GM21619 (cell line): ENCODE data around the gene EEFSEC.
"Not testable (repeated sequence)": the region's sequence is repeated elsewhere in the genome, so short reads cannot be mapped to it uniquely, and the experiment has no call there.

Experiments used
- ATAC-seq: cut with Tn5 transposase; IDR thresholded peaks from one replicate; pipeline ENCODE4 v1.9.1; 2021; ENCODE audit not compliant: unreplicated experiment

EEFSEC gene

DNA sequence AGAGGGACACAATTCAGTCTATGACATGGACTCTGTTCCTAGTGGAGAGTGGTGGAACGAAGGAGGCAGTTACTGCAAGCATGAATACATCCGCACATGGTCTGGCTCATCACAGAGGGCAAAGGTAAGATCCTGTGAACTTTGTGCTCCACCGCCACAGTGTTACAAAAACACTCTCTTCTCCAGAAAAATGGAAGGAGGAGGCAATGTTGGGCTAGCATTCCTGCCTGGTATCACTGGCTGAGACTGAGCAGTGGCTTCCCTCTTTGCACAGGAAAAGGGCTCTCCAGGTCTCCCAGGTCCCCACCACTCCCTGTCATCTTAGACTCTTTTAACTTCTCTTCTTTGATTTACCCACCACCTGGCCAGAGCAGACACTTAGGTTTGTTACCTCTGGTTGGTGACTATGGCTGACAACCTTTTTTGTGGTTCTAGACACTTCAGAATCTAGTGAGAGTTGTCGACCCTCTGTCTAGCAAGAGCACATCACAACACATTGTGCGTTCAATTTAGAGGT is 1.5 kb upstream of the EEFSEC start:
- no peak for ATAC-seq

DNA sequence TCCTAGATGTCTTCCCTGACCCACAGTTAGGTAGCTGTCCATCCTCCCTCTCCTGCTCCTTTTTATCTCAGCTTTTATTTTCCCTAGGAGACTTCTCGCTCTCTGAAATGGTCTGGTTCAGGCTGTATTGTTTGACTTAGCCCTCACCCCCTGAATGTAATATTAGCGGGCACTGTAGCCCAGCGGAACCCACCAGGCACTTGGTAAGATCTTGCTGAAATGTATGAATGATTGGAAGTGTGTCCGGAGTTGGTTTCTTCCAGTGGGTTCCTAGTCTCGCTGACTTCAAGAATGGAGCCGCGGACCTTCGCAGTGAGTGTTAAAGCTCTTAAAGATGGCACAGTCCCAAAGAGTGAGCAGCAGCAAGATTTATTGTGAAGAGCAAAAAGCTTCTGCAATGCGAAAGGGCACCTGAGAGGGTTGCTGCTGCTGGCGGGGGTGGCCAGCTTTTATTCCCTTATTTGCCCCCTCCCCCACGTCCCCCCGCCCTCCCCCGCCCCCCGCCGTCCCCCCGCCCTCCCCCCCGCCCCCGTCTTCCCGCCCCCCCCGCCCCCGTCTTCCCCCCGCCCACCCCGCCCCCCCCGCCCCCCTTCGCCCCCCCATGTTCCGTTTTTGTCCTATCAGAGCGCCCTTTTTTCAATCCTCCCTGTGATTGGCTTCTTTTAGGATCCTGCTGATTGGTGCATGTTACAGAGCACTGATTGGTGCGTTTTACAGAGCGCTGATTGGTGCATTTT is 694 bp upstream of the EEFSEC start:
- no peak for ATAC-seq

DNA sequence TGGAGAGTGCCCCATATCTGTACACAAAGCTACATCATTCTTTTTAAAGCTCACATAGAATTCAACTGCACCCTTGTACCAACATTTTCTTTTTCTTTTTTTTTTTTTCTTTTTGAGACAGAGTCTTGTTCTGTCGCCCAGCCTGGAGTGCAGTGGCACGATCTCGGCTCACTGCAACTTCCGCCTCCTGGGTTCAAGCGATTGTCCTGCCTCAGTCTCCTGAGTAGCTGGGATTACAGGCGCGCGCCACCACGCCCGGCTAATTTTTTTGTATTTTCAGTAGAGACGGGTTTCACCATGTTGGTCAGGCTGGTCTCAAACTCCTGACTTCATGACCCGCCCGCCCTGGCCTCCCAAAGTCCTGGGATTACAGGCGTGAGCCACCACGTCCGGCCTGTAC is 1.1 kb downstream of the EEFSEC start:
- not testable (repeated sequence) for ATAC-seq

DNA sequence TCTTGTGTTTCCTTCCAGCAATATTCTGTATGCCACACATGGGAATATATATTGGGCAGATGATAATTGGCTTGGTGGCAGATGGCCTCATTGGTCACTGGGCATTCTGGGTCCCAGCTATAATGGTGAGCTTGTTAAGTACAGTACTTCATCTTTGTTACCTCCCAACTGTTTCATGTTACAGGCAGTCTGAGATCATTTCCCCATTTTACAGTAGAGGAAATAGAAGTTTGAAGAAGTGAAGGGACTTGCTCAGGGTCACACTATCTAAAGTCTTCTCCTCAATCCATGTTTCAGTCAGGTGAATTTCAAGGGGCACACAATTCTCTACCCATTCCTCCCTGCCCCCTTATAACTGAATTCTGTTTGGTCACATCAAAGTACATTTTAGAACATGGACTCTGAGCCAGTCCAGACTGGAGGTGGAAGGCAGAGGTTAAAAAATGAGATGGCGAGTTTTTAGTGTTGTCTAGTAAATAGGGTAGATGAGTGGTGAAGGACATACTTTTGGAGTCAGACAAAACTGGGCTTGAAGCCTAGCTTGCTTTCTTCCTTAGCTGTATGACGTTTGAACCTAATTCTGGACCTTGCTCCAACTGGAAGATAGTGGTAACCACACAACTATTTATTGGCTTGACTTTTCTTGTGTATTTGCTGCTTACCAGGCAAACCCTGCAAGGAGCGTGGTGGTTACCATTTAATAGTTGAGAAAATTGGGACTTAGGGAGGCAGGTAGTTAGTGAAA is 2.5 kb downstream of the EEFSEC start:
- ATAC-seq: no peak

DNA sequence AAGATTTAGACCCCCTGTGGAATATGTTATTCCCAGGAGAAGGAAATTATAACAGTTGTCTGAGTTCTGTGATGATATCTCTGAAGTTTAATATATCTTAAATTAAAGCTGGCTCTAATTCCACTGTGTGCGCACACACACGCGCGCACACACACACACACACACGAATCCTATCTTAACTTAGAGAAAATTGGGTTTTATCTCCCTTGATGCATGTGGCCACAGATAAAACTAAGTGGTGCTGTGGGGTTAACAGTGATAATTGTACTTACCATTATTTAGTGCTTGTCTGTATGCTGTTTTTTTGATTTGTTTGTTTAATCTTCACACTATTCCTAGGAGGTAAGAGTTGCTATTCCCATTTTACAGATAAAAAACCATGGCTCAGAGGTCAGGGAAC is 7.4 kb downstream of the EEFSEC start:
- ATAC-seq: no peak

DNA sequence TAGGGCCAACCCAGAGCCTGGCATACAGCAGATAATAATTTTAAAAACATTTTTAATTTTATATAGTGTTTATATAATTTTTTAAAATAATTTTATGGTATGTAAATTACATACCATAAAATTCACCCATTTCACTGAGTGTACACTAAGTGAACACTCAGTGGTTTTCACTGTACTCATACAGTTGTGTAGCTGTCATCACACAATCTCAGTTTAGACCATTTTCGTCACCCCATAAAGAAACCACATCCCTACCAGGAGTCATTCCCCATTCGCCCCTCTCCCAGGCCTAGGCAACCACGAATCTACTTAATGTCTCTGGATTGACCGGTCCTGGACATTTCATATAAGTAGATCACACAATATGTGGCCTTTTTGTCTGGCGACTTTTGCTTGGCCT is 10.2 kb downstream of the EEFSEC start:
- no peak for ATAC-seq

DNA sequence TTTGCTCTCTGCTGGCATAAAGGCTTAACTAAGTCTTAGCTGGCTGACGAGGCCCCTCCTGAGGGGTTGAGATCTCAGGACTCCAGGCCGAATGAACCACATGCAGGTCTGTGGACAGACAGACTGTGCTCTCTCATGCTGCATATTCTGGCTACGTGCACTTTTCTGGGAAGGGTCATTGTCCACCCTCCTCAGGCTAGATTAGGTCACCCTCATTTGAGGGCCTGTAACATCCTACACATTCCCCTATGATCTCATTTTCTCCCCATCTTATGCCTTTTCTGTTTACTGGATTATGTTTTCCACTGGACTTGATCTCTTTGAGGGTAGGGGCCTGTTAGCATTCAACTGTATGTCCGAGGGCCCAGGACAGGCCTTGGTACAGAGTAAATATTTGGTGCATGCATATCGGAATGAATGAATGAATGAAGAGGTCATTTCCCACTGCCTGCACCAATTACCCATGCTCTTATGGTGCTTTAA is 13.7 kb downstream of the EEFSEC start:
- ATAC-seq: no peak

DNA sequence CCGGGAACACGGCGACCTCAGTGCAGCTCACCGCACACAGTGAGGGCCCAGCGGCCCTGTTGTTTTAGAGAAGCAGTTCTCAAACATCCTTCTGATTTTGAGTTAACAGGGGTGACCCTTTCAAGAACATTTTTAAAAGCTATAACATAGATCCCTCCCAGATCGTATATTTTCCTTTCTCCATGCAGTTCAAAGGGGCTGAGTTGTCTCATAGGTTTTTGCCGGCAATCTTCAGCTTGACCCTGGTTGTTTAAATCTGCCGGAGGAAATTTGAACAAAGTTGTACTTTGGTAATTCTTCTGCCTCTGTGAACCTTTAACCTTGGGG is 14.3 kb downstream of the EEFSEC start:
- no peak for ATAC-seq

DNA sequence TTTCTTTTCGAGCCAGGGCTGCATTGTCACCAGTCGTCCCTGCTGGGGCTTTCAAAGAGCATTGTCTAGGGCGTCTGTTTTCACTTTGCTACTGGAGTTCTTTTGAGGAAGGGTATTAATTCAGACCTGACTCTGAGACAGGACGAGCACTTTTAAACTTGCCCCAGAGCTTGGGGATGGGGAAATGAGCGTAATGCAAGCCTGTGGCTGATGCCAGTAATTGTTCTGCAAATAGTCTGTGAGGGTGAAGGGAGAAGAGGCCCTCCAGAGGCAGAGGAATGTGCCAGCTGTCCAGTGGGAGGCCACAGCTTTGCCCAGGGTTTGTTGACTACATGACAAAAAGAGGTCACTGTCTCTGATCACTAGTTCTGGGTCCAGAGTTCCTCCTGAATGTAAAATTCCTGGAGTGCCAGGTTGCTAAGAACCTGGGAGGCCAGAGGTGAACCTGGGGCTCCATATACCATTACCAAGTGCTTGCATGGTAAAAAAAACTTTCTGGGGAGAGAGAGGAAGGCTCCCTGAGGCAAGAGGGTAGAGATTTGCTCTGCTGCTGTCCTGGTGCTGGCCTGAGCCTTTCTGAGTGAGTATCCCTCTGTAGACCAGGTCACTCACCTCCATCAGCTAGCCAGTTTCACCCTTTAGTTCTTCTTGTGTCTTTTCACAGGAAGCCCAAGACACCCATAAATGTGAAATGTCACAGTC is 14.8 kb downstream of the EEFSEC start:
- ATAC-seq: no peak

DNA sequence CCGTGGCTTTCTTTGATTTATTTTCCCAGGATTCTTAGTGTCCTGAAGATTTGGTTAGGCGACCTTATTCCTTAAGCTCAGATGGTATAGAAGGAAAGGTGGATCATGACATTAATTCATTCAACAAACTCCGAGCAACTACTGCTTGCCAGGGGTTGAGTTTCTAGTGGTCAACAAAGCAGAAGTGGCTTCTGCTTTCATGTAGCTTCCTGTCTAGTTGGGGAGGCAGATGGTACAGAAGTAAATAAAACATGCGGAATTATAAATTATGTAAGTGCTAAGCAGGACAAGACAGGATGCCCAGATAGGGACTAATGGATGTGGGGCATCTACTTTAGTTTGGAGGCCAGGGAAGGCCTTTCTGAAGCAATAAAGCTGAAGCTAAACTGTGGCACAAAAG is 15.6 kb downstream of the EEFSEC start:
- no peak for ATAC-seq

DNA sequence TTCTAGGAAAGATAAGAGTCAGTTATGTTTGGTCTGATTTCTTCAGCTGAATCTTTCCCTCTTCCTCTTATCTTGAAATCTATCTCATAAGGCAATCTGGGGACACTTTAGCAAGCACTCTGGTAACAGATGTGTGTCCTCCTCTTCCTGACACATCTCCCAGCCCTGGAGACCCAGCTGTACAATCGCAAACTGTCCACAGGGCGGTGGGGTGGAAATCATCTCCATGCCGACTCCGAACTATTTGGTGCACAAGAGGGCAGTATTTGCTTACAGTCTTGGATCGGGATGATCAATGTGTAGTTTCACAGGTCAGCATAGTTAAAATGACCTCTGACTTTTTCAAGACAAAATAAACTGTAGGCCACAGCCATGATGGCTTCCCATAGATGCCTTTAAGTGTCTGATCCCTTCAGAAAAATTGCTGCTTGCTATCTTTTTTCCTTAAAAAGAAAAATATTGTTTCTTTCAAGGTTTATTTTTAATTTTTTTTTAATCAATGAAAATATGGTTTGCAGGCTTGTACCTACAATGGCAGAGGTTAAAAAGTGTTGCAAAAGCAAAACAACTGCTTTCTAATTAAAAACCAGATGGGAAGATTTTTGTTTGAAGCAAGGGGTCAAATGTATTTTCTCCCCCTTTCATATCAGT is 17.7 kb downstream of the EEFSEC start:
- ATAC-seq: no peak

DNA sequence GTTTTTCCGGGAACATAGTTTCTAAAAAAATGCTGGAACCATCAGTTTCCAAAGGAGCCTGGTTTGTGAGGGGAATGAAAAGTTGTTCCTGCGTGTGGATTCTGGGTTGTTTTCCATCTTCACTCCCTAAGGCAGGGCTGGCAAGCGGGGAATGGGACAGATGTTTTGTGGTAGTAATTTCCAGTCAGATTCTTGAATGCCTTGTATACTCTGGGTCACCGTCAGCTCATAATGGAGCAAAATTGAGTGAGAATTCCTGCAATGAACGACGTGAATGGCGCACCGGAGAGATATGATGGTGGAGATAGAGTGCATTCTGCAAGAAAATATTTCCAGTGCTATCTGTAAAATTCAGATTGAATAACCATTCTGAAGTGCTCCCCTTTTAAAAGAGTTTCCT is 19.9 kb downstream of the EEFSEC start:
- ATAC-seq: no peak

DNA sequence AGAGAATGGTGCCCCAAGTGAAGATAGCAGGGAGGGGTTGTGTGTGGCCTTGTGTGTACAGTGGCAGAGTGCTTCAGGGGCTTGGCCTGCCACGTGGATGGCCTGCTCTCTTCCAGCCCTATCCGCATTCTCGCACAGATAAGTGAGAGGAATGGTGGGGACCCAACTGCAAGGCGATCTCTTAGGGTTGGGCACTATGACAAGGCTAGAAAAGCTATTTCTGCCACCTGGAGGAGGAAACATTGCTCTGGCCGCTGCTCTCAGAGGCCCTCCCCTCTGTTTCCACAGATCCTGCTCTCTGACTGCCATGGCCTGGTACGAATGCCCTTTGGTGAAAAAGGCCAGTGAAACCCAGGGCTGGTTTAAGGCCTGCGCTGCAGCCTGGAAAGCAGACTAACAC is 20.6 kb downstream of the EEFSEC start:
- ATAC-seq: no peak

DNA sequence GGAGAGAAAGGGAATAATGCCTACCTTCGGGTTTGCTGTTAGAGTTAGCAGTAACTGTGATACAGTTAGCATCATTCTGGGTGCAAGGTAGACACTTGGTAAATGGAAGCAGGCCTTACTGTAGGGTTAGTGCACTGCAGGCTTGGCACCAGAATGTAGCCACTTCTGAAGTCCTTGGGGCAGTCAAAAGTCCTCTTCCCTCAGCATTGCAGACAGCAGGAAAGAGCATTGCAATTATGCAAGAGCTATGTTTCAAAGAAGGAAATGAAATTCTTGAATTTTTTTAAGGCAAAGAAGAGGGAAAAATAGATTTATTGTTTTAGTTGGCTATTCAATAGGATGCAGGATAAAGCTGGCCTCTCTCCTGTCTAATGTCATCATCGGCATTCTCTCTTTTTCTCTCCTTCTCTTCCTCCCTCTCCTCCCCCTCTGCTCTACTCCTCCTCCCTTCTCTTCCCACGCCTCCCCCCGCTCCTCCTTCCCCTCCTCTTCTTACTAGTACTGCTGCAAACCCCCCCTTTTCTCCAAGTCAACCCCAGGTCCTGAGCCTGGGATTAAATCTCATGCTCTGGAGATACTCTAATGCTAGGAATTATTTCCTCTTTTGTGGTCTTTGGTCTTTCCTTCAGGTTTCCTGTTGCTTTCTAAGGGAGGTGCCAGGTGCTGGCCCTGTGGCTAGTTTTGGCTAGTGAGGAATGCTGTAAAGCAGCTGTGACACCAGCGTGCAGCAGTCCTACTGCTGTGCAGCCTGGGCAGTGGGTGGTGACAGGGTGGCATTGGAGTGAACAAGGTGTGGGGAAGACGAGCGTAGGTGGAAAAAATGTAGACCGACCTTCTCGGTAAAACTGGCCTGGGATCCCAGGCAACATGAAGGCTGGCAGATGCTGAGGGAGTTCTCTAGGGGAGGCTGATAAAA is 21.7 kb downstream of the EEFSEC start:
- no peak for ATAC-seq

DNA sequence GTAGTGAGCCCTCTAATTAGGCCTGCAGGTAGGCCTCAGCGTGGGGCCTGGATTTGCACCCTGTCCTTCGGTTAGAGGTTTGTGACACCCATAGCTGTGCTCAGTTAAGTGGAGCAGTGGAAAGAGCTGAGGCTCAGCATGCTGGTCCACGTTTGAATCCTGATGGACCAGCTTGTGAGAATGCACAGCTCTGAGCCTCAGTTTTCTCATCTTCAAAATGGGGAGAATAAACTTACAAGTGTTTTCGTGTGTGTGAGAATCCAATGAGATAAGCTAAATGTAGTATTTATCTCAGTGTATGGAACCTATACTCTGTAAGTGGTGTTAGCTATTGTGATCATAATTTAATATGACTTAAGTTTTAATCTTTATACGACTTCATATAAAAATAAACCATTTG is 22.5 kb downstream of the EEFSEC start:
- ATAC-seq: no peak

DNA sequence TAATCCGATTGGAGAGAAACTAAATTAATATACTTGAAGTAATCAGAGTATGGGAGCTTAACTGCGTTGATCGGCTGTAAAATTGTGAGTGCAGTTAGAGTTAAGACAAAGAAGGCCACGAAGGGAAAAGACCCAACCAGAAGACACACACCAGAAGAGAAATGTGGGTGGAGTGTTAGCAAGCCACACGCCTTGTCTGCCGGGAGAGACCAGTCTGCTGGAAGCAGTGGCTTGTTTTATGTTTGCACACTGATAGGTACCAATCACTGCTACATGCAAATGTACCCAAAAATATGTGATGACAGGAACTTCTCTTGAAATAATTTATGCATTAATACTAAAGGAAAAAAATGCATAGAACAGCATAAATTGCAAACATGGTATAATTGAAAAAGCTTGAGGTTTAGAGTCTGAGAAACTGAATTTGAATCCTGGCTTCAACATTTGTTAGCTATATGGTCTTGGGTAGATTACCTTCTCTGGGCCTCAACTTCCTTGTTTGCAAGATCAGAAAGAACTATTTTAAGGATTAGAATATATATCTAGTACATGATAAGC is 23.1 kb downstream of the EEFSEC start:
- no peak for ATAC-seq

DNA sequence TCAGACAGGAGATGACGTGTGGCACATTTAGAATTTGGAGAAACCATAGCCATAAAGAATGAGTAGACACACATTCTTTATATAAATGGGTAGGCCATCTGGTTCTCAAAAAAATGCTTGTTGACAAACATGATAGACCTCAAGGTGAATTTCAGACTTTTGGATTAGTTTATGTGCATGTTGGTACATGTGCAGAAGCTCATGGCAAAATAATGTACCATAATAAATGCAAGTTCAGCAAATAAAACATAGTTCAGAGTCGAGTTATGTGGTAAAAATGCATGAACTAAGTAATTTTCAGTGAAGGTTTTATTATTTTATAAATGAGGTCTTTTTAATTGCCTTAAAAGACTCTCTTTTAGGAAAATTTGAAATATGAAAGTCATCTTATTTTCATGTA is 24.6 kb downstream of the EEFSEC start:
- no peak for ATAC-seq

DNA sequence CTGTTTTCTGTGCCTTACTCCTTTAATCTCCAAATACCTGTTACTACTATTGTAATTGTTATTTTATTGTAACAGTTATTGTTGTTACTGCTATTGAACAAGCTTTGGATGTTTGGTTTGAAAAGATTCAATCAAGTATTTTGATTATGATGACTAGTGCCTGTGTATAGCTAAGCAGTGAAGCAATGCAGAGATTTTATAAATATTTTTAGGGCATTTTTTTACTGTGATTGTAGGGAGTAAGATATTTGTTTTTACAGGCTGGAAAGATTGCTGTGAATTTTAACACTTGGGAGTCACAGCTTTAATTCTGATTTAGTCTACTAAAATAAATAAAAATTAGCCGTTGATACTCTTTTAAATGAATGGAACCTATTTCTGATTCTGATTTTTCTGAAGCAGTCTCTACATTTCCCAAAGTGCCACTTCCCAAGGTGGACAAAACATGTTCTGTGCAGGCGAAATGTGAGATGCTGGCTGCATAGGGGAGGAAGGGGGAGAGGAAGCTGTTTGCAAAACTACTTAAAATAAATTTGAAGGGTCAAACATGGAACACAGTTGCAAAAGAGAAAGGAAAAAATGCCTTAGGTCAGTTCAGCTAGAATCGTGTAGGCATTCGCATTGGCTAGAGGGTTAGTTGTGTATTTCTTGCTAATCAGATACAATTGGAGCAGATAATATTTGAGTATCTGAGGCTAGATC is 25.7 kb downstream of the EEFSEC start:
- ATAC-seq: no peak

DNA sequence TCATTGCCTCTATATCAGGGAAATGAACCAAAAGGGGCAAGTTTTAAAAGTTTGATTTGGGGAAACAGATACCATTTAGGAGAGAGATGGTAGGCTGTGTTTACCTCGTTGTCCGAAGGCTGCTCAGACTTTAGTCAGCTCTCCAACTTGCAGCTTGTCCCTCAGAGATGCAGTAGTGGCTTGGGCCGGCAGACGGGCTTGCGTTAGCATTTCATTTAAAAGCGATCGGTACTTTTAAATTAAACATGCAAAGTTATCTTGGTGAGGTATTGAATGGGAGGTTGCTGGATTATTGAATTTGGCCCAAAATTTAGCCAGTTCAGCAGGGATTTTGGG is 26.2 kb downstream of the EEFSEC start:
- no peak for ATAC-seq

DNA sequence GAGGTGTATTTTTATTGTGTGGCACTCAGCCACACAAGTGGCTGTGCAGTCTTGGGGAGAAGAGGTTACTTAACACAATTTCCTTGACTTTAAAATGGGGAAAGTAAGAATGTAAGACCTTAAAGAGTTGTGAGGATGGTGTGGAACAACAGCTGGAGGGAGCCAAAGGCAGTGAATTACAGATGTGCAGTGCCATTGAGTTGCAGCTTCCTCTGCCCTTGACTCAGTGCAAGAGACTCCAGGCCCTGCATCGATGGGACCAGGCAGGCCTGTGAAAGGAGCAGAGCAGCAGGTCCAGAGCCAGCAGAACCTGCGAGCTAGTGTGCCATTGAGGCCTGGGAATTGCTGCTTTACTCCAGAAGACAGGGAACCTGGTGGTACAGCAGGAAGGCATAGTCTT is 27.2 kb downstream of the EEFSEC start:
- ATAC-seq: no peak
